ENCODE data around the gene SPTLC2. TPM values are rescaled to one million over a fixed set of nuclear protein-coding genes. Genes with fewer than 3 reads are reported as not detected.
"Not testable (repeated sequence)": the region's sequence is repeated elsewhere in the genome, so short reads cannot be mapped to it uniquely, and the experiment has no call there.

Gene SPTLC2
- total RNA-seq, 1 experiment from 2014 or later: 32.6 TPM

- Histone ChIP-seq H3K23ac (ENCODE audit: insufficient read length, low read depth, low read length) (no peak overlapping the region), H3K4me1 (ENCODE audit: insufficient read depth, low read length) (no peaks in the 10 kb centered on the region), H3K79me1 (ENCODE audit: insufficient read depth, low read depth, low read length, poor library complexity, severe bottlenecking) (no peaks in the 10 kb centered on the region), H4K91ac (ENCODE audit: insufficient read length, low read depth, low read length) (no peak overlapping the region), H4K8ac (replicated peaks; ENCODE audit: insufficient read length, low read depth, low read length) (no peak overlapping the region), H3K14ac (ENCODE audit: insufficient read depth, low read length) (no peak overlapping the region), H3K56ac (ENCODE audit: insufficient read length, low read depth, low read length) (no peak overlapping the region), H3K27me3 (ENCODE audit: insufficient read depth, low read length) (no peaks in the 10 kb centered on the region), H3K9me3 (ENCODE audit: control insufficient read depth, low read depth, low read length) (no peaks in the 10 kb centered on the region), H2BK15ac (ENCODE audit: low read depth, low read length) (no peak overlapping the region), H3K9ac (ENCODE audit: extremely low read depth, insufficient read length, low read length) (no peak overlapping the region), H2AK5ac (ENCODE audit: insufficient read length, low read length) (no peak overlapping the region), H3K4me2 (ENCODE audit: insufficient read depth, insufficient read length, low read length) (no peak overlapping the region), H3K4ac (ENCODE audit: low read depth, low read length) (no peak overlapping the region), H3T11ph (ENCODE audit: low read length) (no peak overlapping the region), H4K20me1 (ENCODE audit: control insufficient read depth, insufficient read depth, insufficient read length) (no peaks in the 10 kb centered on the region), H3K18ac (ENCODE audit: insufficient read length, low read depth, low read length) (no peak overlapping the region), H3K27ac (ENCODE audit: insufficient read length, low read depth, low read length) (no peak overlapping the region), H2BK20ac (ENCODE audit: low read depth, low read length, poor library complexity, severe bottlenecking) (no peak overlapping the region), H4K5ac (ENCODE audit: insufficient read length, low read depth, low read length) (no peak overlapping the region), H2BK12ac (ENCODE audit: insufficient read length, low read depth, low read length) (no peak overlapping the region), H2BK5ac (ENCODE audit: insufficient read length, low read length) (no peak overlapping the region), H3K79me2 (ENCODE audit: insufficient read depth, low read length) (no peaks in the 10 kb centered on the region), H3K23me2 (ENCODE audit: insufficient read length, low read depth, low read length, poor library complexity, severe bottlenecking) (no peaks in the 10 kb centered on the region), H2AFZ (ENCODE audit: low read length) (no peak overlapping the region), H2BK120ac (ENCODE audit: low read depth, low read length, poor library complexity, severe bottlenecking) (no peak overlapping the region)
- no CpG with 5 or more reads among the region's 8 CpGs for WGBS (ENCODE audit: extremely low coverage, insufficient read length, low lambda C conversion rate)
- H3K9me3 Mint-ChIP-seq: no peaks in the 10 kb centered on the region
- peak; percentile 31 for DNase-seq
- TF ChIP-seq CTCF (conservative IDR thresholded peaks at IDR 0.05): peak; percentile 49
- no peak overlapping the region for H3K27ac Mint-ChIP-seq
- H3K4me3 Mint-ChIP-seq: no peak overlapping the region
- peaks cover 4 to 58% (median 26%) of the 10 kb centered on the region in 3 experiments; a peak in 6 of 7 replicates for H3K36me3 Mint-ChIP-seq (ENCODE audit: insufficient read depth in 1 of 3, low read depth in 3 of 3)
- peaks cover 2 to 4% of the 10 kb centered on the region in 2 experiments for H3K4me1 Mint-ChIP-seq
- H3K27me3 Mint-ChIP-seq (ENCODE audit: low read depth): no peaks in the 10 kb centered on the region
Measured at GRCh38 chr14:77547512-77548180, 68.8 kb downstream of the SPTLC2 start.

- not testable (repeated sequence) for H3K4me3 Mint-ChIP-seq; H3K79me2 ChIP-seq (ENCODE audit: insufficient read depth, low read length); H3K23ac ChIP-seq (ENCODE audit: insufficient read length, low read depth, low read length); H3K9ac ChIP-seq (ENCODE audit: extremely low read depth, insufficient read length, low read length); H3K27ac ChIP-seq (ENCODE audit: insufficient read length, low read depth, low read length); H2BK15ac ChIP-seq (ENCODE audit: low read depth, low read length); H3K9me3 ChIP-seq (ENCODE audit: control insufficient read depth, low read depth, low read length); H2BK12ac ChIP-seq (ENCODE audit: insufficient read length, low read depth, low read length); H3K4me1 ChIP-seq (ENCODE audit: insufficient read depth, low read length); H2BK120ac ChIP-seq (ENCODE audit: low read depth, low read length, poor library complexity, severe bottlenecking); H4K8ac ChIP-seq (replicated peaks; ENCODE audit: insufficient read length, low read depth, low read length); H3K56ac ChIP-seq (ENCODE audit: insufficient read length, low read depth, low read length); H4K91ac ChIP-seq (ENCODE audit: insufficient read length, low read depth, low read length); H3K4ac ChIP-seq (ENCODE audit: low read depth, low read length); H3K27me3 Mint-ChIP-seq (ENCODE audit: low read depth); H4K5ac ChIP-seq (ENCODE audit: insufficient read length, low read depth, low read length); H2BK5ac ChIP-seq (ENCODE audit: insufficient read length, low read length); H2BK20ac ChIP-seq (ENCODE audit: low read depth, low read length, poor library complexity, severe bottlenecking); H3K9me3 Mint-ChIP-seq; H2AK5ac ChIP-seq (ENCODE audit: insufficient read length, low read length); H3K14ac ChIP-seq (ENCODE audit: insufficient read depth, low read length); H2AFZ ChIP-seq (ENCODE audit: low read length); H3K4me1 Mint-ChIP-seq; H3K23me2 ChIP-seq (ENCODE audit: insufficient read length, low read depth, low read length, poor library complexity, severe bottlenecking); H3K18ac ChIP-seq (ENCODE audit: insufficient read length, low read depth, low read length); DNase-seq; H3K4me2 ChIP-seq (ENCODE audit: insufficient read depth, insufficient read length, low read length); H3K27ac Mint-ChIP-seq; H3T11ph ChIP-seq (ENCODE audit: low read length); H3K79me1 ChIP-seq (ENCODE audit: insufficient read depth, low read depth, low read length, poor library complexity, severe bottlenecking); H4K20me1 ChIP-seq (ENCODE audit: control insufficient read depth, insufficient read depth, insufficient read length); H3K27me3 ChIP-seq (ENCODE audit: insufficient read depth, low read length)
- no CpG with 5 or more reads among the region's 11 CpGs for WGBS (ENCODE audit: extremely low coverage, insufficient read length, low lambda C conversion rate)
- H3K36me3 Mint-ChIP-seq (ENCODE audit: insufficient read depth in 1 of 3, low read depth in 3 of 3): peaks cover 0 to 41% (median 20%) of the 10 kb centered on the region in 3 experiments; a peak in 6 of 7 replicates
Measured at GRCh38 chr14:77545171-77545570, 71.3 kb downstream of the SPTLC2 start.
